Chondrocyte (in vitro differentiated cells): Measurements from ENCODE around the gene TCEAL8. TPM values are rescaled to one million over a fixed set of nuclear protein-coding genes. Genes with fewer than 3 reads are reported as not detected.
"Not testable (repeated sequence)": the region's sequence is repeated elsewhere in the genome, so short reads cannot be mapped to it uniquely, and the experiment has no call there.

Source experiments
- DNase-seq: peaks from one replicate; pipeline ENCODE4 v3.0.0; 2021; ENCODE audit warnings: mixed read lengths, low spot score
- H3K27ac Mint-ChIP-seq: one replicate; pipeline ENCODE4 v1.8.0; 2021; ENCODE audit warnings: mild to moderate bottlenecking, moderate library complexity, mixed read lengths; ENCODE audit not compliant: unreplicated experiment
- H3K27me3 Mint-ChIP-seq: 2 replicates; pipeline ENCODE4 v1.8.0; 2021; ENCODE audit warnings: low read depth, mixed read lengths
- H3K36me3 Mint-ChIP-seq: 2 replicates; pipeline ENCODE4 v1.8.0; 2021; ENCODE audit warnings: low read depth, mixed read lengths
- H3K4me1 Mint-ChIP-seq: 2 replicates; pipeline ENCODE4 v1.8.0; 2021; ENCODE audit warnings: low read depth, mild to moderate bottlenecking, mixed read lengths
- H3K4me3 Mint-ChIP-seq: one replicate; pipeline ENCODE4 v1.8.0; 2021; ENCODE audit warnings: mild to moderate bottlenecking, moderate library complexity, mixed read lengths; ENCODE audit not compliant: unreplicated experiment
- H3K9me3 Mint-ChIP-seq: 2 replicates; pipeline ENCODE4 v1.8.0; 2021; ENCODE audit warnings: low read depth, mixed read lengths
- CTCF ChIP-seq: fragments of 200-600 bp; sonication (generic); IDR thresholded peaks from 2 replicates; pipeline ENCODE4 v1.5.0; 2021; ENCODE audit warnings: antibody characterized with exemption, mild to moderate bottlenecking, moderate library complexity
- total RNA-seq: library from RNA; stranded (reverse); gene quantifications from 3 replicates; pipeline ENCODE4 v1.2.1, GENCODE V29; 2021

TCEAL8 gene
- total RNA-seq, 1 donor from 2014 or later = 84.3 TPM

GRCh38 chrX:103236296-103236695, 18.7 kb downstream of the TCEAL8 start:
- H3K27me3 Mint-ChIP-seq = no peaks in the 10 kb centered on the region
- no peak overlapping the region for H3K27ac Mint-ChIP-seq
- no peaks in the 10 kb centered on the region for H3K9me3 Mint-ChIP-seq

DNA sequence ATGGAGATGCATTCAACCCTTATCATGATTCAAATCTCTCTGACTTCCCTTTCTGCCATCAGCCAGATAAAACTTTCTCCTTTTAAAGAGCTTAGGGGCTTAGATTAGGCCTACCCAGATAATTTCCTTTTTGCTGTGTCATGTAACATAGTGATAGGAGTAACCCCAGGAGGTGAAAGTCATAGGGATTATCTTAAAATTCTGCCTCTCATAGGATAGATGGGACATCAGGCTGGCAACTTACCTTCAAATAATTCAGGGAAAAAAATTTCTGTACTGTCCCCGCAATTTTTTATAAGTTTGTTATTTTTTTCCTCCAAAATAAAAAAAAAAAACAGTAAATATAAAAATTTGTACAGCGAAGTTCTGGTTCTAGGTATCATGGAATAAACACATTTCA, 19.3 kb downstream of the TCEAL8 start:
- not testable (repeated sequence) for H3K27me3 Mint-ChIP-seq, H3K4me3 Mint-ChIP-seq, H3K27ac Mint-ChIP-seq, H3K4me1 Mint-ChIP-seq, H3K36me3 Mint-ChIP-seq, DNase-seq, H3K9me3 Mint-ChIP-seq

More at GRCh38 chrX:103236296-103236695, 18.7 kb downstream of the TCEAL8 start:
- Mint-ChIP-seq H3K36me3 (no peaks in the 10 kb centered on the region), H3K4me3 (no peak overlapping the region), H3K4me1 (no peaks in the 10 kb centered on the region)
- no peak for DNase-seq
- no peak for TF ChIP-seq CTCF

GRCh38 chrX:103234869-103235268, 20.1 kb downstream of the TCEAL8 start:
- H3K4me1 Mint-ChIP-seq = no peaks in the 10 kb centered on the region
- no peaks in the 10 kb centered on the region for H3K27me3 Mint-ChIP-seq
- DNase-seq = no peak
- H3K27ac Mint-ChIP-seq = no peak overlapping the region
- H3K4me3 Mint-ChIP-seq = no peak overlapping the region
- no peaks in the 10 kb centered on the region for H3K36me3 Mint-ChIP-seq
- no peak for TF ChIP-seq CTCF
- no peaks in the 10 kb centered on the region for H3K9me3 Mint-ChIP-seq

DNA sequence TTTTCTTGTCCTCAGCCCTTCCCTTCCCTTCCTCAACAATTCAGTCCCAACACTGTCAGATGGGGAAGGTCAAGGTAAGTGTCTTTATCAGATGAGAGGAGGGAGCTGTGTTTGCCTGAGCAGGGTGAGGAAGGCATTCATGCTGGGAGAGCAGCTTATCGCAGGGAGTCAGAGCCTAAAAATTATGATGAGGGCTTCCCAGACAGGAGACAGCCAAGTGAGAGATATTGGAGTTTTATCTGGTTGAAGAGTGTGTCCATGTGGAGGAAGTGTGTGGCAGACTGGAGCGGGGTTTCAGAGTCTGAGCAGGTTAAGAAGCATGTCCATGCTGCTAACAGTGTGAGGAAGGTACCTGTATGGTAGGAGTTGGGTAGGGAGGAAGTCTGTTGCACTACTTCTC, 21.7 kb downstream of the TCEAL8 start:
- Mint-ChIP-seq H3K27ac (no peak overlapping the region), H3K4me3 (no peak overlapping the region), H3K36me3 (no peaks in the 10 kb centered on the region), H3K27me3 (peaks cover 2% of the 10 kb centered on the region), H3K9me3 (no peaks in the 10 kb centered on the region), H3K4me1 (no peaks in the 10 kb centered on the region)
- DNase-seq = no peak
- TF ChIP-seq CTCF = no peak

DNA sequence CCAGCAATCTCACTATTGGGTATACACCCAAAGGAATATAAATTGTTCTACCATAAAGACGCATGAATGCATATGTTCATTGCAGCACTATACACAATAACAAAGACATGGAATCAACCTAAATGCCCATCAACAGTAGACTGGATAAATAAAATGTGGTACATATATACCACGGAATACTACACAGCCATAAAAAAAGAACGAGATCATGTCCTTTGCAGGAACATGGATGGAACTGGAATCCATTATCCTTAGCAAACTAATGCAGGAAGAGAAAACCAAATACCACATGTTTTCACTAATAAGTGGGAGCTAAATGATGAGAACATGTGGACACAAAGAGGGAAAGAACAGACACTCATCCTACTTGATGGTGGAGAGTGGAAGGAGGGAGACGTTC, 29.0 kb downstream of the TCEAL8 start:
- H3K9me3 Mint-ChIP-seq, H3K4me3 Mint-ChIP-seq, H3K36me3 Mint-ChIP-seq, H3K27ac Mint-ChIP-seq, DNase-seq, H3K4me1 Mint-ChIP-seq: not testable (repeated sequence)
- H3K27me3 Mint-ChIP-seq = peaks cover 12% of the 10 kb centered on the region

DNA sequence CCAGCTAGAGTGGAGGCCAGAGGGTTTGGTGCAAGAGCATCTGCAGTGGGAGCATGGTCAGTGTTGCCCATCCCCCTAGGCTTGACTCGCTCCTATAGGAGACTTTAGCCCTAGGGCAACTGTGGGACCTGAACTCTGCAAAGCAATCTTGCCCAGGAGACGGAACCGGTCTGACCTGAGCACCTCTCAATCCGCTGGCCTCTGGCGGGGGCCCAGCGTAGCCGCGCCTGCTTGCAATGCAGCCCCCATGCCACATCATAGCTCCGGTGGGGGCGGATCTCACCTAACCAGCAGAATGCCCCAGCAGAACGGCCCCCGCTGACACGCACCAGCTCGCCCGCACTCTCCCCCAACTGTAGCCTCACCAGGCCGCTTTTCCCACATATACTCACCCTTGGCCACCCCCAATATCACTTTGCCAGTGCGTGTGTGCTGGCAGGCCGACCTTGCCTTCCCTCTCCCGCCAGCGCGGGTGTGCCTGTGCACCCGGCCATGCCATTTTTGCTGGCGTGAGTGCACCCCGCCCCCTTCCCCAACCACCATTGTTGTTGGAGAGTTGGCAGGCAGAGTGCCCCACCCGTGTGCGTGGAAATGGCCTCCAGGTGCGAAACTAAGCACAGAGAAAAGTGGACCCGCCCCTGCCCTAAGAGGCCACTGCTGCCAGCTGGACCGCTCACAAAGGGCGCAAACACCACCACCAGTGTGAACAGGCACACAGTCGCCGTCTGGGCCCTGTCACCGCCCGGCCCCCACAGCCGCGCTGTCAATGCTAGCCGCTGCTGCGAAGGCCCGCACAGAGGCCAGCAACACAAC, 34.2 kb downstream of the TCEAL8 start:
- Mint-ChIP-seq H3K9me3 (peaks cover 9% of the 10 kb centered on the region), H3K4me3 (no peak overlapping the region)
- no peak for TF ChIP-seq CTCF

More for the DNA sequence above, 34.2 kb downstream of the TCEAL8 start:
- H3K27ac Mint-ChIP-seq = no peak overlapping the region
- peaks cover 4% of the 10 kb centered on the region for H3K4me1 Mint-ChIP-seq
- no peak for DNase-seq
- H3K36me3 Mint-ChIP-seq = peaks cover 3% of the 10 kb centered on the region
- peaks cover 7% of the 10 kb centered on the region for H3K27me3 Mint-ChIP-seq
